Measurements from ENCODE around the gene TUBB2A. TPM values are rescaled to one million over a fixed set of nuclear protein-coding genes. Genes with fewer than 3 reads are reported as not detected.

Gene TUBB2A
- total RNA-seq, 1 donor from 2014 or later: 37.1 TPM

DNA sequence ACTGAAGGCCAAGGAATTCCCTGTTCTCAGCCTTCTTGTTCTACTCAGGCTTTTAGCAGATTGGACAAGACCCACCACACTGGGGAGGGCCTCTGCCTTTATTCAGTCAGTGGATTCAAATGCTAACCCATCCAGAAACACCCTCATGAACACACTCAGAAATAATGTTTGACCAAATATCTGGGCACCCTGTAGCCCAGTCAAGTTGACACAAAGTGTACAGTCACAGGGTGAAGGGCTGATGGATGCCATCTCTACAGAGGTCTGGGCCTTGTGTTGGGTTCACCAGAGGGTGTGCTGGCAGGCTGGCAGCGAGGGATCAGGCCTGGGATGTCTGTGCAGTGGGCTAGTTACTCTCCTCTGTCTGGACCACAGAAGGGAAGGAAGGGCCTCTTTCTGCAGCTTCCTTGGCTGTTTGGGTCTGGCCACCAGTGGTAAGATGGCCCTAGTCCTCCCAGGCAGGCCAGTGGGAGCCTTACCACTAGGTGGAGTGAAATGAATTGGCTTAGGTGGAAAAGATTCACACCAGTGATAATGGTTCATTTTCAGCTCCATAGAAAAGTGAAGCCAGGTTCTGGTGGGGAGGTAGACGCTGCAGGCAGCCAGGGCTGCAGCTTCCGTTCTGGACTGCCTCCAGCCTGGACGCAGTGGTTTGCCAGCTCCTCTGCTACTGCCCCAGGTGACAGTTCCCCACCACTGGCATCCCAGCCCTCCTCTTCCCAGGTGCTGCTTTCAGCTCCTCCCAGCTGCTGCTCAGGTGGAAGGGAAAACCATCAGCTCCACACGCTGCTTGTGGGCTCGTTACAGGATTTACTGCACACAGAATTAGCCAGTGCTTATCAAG, 9.2 kb downstream of the TUBB2A start:
- Mint-ChIP-seq H3K4me3 (ENCODE audit: low read depth) (no peak overlapping the region), H3K27ac (no peak overlapping the region), H3K4me1 (ENCODE audit: low read depth) (no peaks in the 10 kb centered on the region), H3K36me3 (ENCODE audit: insufficient read depth) (peaks cover 30% of the 10 kb centered on the region), H3K27me3 (no peaks in the 10 kb centered on the region), H3K9me3 (ENCODE audit: low read depth) (no peaks in the 10 kb centered on the region)
- TF ChIP-seq, protein P1, sequence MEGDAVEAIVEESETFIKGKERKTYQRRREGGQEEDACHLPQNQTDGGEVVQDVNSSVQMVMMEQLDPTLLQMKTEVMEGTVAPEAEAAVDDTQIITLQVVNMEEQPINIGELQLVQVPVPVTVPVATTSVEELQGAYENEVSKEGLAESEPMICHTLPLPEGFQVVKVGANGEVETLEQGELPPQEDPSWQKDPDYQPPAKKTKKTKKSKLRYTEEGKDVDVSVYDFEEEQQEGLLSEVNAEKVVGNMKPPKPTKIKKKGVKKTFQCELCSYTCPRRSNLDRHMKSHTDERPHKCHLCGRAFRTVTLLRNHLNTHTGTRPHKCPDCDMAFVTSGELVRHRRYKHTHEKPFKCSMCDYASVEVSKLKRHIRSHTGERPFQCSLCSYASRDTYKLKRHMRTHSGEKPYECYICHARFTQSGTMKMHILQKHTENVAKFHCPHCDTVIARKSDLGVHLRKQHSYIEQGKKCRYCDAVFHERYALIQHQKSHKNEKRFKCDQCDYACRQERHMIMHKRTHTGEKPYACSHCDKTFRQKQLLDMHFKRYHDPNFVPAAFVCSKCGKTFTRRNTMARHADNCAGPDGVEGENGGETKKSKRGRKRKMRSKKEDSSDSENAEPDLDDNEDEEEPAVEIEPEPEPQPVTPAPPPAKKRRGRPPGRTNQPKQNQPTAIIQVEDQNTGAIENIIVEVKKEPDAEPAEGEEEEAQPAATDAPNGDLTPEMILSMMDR (IDR thresholded peaks at IDR 0.05; ENCODE audit: unreplicated experiment): no peak
- no peak for DNase-seq (ENCODE audit: low spot score, unreplicated experiment)

DNA sequence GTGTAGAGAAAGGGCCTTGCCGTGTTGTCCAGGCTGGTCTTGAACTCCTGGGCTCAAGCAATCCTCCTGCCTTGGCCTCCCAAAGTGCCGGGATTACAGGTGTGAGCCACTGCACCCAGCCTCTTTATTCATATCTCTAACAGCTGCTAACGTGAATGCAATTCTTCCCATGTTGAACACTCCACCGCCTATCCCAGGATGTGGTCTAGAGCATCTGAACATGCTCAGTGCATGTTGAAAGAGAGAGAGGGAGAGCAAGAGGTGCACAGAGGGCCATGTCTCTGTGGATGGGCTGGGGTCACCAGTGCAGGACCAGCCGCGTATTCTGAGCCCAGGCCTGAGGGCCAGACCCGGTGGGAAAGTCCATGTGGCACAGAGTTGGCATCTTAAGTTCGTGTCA, 12.8 kb downstream of the TUBB2A start:
- no peak overlapping the region for H3K4me3 Mint-ChIP-seq (ENCODE audit: low read depth)
- H3K4me1 Mint-ChIP-seq (ENCODE audit: low read depth): no peaks in the 10 kb centered on the region
- no peaks in the 10 kb centered on the region for H3K27me3 Mint-ChIP-seq
- H3K27ac Mint-ChIP-seq: peak overlapping the region; percentile 24
- no peaks in the 10 kb centered on the region for H3K9me3 Mint-ChIP-seq (ENCODE audit: low read depth)
- TF ChIP-seq, protein P1 (IDR thresholded peaks at IDR 0.05; ENCODE audit: unreplicated experiment): no peak
- peaks cover 32% of the 10 kb centered on the region for H3K36me3 Mint-ChIP-seq (ENCODE audit: insufficient read depth)
- no peak for DNase-seq (ENCODE audit: low spot score, unreplicated experiment)

DNA sequence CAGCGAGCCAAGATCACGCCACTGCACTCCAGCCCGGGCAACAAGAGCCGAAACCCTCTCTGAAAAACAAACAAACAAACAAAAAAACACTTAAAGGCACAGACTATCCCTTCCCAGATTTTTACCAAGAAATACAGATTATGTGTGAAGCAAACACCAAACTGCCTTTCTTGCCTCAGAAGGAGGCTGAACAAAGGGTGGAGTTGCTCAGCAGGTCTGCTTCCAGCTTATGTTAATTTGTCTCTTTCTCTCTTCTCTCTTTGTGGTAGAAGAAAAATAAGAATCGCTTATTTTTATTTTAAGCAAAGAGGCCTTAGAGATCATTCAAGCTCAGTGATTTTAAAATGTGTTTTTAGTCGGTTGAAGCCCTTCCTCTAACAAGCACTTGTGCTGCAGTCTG, 14.2 kb downstream of the TUBB2A start:
- no peaks in the 10 kb centered on the region for H3K27me3 Mint-ChIP-seq
- DNase-seq (ENCODE audit: low spot score, unreplicated experiment): no peak
- H3K4me1 Mint-ChIP-seq (ENCODE audit: low read depth): peaks cover 2% of the 10 kb centered on the region
- H3K27ac Mint-ChIP-seq: no peak overlapping the region
- H3K9me3 Mint-ChIP-seq (ENCODE audit: low read depth): no peaks in the 10 kb centered on the region
- TF ChIP-seq, protein P1 (IDR thresholded peaks at IDR 0.05; ENCODE audit: unreplicated experiment): no peak
- no peak overlapping the region for H3K4me3 Mint-ChIP-seq (ENCODE audit: low read depth)
- peaks cover 40% of the 10 kb centered on the region for H3K36me3 Mint-ChIP-seq (ENCODE audit: insufficient read depth)

DNA sequence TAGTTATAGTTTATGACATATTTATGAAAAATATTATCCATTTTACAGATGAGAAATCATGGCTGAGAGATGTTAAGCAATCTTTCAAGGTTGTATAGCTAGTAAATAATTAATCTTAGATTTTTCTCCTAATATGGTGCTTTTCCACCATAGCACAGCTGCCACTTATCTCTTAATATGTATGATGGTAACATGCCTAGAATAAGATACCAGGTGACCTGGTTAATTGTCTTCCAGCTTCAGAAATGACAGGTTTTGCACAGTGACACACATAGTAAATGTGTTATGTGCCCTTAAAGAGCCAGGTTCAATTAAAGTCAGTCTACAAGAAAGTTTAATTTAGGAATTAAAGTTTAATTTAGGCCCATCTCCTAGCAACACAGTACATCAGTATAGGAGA, 14.8 kb downstream of the TUBB2A start:
- TF ChIP-seq, protein P1 (IDR thresholded peaks at IDR 0.05; ENCODE audit: unreplicated experiment): no peak
- no peak for DNase-seq (ENCODE audit: low spot score, unreplicated experiment)
- Mint-ChIP-seq H3K36me3 (ENCODE audit: insufficient read depth) (peaks cover 42% of the 10 kb centered on the region), H3K27ac (no peak overlapping the region), H3K4me3 (ENCODE audit: low read depth) (no peak overlapping the region), H3K9me3 (ENCODE audit: low read depth) (no peaks in the 10 kb centered on the region), H3K4me1 (ENCODE audit: low read depth) (peaks cover 2% of the 10 kb centered on the region), H3K27me3 (no peaks in the 10 kb centered on the region)

DNA sequence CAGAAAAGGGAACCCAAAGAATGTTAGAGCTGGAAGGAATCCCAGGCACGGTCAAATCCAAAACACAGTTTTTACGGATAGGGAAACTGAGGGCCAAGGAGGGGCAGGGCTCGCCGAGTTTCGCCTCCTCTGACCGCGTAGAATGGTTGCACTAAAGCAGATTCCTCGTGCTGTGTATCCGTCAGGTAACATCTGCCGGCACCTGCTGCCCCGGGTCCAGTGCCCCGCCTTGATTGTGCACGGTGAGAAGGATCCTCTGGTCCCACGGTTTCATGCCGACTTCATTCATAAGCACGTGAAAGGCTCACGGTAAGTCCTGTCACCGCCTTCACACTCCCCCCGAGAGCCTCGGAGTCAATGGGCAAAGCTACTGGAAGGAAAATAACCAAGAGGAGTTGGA, 17.1 kb downstream of the TUBB2A start:
- no peak overlapping the region for H3K4me3 Mint-ChIP-seq (ENCODE audit: low read depth)
- H3K9me3 Mint-ChIP-seq (ENCODE audit: low read depth): no peaks in the 10 kb centered on the region
- no peak overlapping the region for H3K27ac Mint-ChIP-seq
- peaks cover 42% of the 10 kb centered on the region for H3K36me3 Mint-ChIP-seq (ENCODE audit: insufficient read depth)
- peaks cover 21% of the 10 kb centered on the region for H3K4me1 Mint-ChIP-seq (ENCODE audit: low read depth)
- no peak for DNase-seq (ENCODE audit: low spot score, unreplicated experiment)
- H3K27me3 Mint-ChIP-seq: no peaks in the 10 kb centered on the region
- TF ChIP-seq, protein P1 (IDR thresholded peaks at IDR 0.05; ENCODE audit: unreplicated experiment): no peak

Measured in progenitor cell of endocrine pancreas (in vitro differentiated cells).